ENCODE results near the gene ZNF316. TPM values are rescaled to one million over a fixed set of nuclear protein-coding genes. Genes with fewer than 3 reads are reported as not detected.
"Not testable (repeated sequence)": the region's sequence is repeated elsewhere in the genome, so short reads cannot be mapped to it uniquely, and the experiment has no call there.

ZNF316 gene
- total RNA-seq, 1 donor from 2014 or later: 10.4 TPM

DNA sequence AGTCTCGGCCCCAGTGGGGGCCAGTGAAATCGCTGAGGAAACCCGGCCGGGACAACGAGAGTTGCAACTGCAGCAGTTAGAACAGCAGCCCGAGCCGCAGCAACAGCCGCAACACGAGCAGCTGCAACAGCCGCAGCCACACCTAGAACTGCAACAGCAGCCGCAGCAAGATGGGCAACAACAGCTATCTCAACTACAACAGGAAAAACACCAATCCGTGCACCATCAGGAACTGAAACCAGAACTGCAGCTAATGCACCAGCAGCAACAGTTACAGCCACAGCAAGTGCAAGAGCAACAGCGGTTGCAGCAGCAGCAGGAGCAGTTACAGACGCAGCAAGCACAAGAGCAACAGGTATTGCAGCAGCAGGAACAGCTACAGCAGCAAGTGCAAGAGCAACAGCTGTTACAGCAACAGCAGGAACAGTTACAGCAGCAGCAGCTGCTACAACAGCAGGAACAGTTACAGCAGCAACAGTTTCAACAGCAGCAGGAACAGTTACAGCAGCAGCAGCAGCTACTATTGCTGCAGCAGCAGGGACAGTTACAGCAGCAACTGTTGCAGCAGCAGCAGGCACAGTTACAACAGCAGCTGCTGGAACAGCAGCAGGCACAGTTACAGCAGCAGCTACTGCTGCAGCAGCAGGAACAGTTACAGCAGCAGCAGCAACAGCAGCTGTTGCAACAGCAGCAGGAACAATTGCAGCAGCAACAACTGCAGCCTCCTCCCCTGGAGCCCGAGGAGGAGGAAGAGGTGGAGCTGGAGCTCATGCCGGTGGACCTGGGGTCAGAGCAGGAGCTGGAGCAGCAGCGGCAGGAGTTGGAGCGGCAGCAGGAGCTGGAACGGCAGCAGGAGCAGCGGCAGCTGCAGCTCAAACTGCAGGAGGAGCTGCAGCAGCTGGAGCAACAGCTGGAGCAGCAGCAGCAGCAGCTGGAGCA, 15.7 kb upstream of the ZNF316 start:
- ATAC-seq: no peak

- ATAC-seq: no peak
Observed at GRCh38 chr7:6622134-6622710, 14.9 kb upstream of the ZNF316 start.

- no peak for ATAC-seq
Observed at GRCh38 chr7:6623589-6624245, 13.4 kb upstream of the ZNF316 start.

GRCh38 chr7:6624246-6624611, 12.9 kb upstream of the ZNF316 start:
- no peak for ATAC-seq

DNA sequence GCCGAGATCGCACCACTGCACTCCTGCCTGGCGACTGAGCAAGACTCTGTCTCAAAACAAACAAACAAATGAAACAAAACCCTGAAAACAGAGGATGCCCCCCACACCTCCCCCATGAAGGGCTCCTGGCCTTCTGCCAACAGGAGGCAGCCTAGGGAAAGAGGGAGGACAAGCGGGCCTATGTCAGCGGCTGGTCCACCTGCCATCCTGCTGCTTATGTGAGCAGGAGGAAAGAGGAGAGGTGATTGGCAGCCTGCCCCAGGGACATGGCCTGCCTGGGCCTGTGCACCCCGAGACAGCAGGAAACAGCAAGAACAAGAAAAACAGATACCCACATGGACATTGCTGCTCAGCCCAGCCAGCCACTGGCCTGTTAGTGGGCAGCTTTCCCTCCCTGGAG, 9.1 kb upstream of the ZNF316 start:
- ATAC-seq: peak; percentile 89

- peak; percentile 45 for ATAC-seq
Observed at GRCh38 chr7:6630007-6630849, 6.9 kb upstream of the ZNF316 start.

DNA sequence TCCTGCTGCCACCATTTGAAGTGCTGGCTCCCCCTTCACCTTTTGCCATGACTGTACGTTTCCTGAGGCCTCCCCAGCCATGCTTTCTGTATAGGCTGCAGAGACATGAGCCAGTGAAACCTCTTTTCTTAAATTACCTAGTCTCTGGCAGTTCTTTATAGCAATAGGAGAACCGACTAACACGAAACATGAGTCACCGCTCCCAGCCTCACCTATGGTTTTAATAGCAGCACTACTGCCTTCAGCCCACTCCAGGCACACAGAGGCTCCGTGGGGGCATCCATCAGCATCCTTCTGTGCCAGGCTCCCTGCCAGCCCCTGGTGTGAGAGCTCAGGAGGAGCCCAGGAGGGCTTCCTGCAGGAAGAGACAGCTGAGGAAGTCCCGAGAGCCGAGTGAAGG, 5.5 kb upstream of the ZNF316 start:
- peak; percentile 37 for ATAC-seq

DNA sequence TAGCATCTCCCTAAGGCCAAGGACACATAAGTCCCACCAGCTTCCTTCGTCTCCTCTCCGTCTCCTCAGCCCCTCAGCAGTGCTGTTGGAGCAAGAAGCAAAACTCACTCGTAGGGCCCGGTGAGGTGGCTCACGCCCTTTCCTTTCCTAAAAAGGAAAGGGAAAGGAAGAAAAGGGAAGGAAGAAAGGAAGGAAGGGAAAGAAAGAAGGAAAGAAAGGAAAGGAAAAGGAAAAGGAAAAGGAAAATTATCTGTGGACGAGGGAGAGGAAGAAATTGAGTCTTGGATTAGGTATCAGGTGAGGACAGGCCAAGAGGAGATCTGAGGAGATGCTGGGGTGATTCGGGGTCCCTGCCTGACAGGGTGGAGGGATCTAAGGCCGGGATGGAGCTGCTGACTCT, 3.1 kb upstream of the ZNF316 start:
- no peak for ATAC-seq

- ATAC-seq: not testable (repeated sequence)
Observed at GRCh38 chr7:6634971-6635370, 2.1 kb upstream of the ZNF316 start.

- ATAC-seq: peak; percentile 31
Observed at GRCh38 chr7:6637544-6638229, 569 bp downstream of the ZNF316 start.

- ATAC-seq: no peak
Observed at GRCh38 chr7:6639032-6639431, 1.9 kb downstream of the ZNF316 start.

DNA sequence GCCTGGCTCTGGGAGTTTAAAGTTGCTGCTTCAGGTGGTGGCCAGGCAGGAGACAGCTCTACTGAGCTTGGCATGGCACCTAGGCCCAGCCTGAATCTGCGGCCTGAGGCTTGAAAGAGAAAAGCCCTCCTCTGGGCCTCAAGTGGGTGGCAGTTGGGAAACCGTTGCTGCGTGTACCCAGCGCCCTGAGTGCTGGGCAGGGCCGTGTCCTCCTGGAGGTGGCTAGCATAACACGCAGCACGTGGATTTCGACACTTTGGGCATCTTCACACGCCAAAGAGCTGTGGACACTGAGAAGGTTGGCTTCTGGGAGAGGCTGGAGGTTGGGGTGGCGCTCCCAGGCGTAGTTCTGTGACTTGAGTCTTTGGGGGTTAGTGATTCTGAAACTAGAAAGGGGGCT, 2.5 kb downstream of the ZNF316 start:
- ATAC-seq: no peak

DNA sequence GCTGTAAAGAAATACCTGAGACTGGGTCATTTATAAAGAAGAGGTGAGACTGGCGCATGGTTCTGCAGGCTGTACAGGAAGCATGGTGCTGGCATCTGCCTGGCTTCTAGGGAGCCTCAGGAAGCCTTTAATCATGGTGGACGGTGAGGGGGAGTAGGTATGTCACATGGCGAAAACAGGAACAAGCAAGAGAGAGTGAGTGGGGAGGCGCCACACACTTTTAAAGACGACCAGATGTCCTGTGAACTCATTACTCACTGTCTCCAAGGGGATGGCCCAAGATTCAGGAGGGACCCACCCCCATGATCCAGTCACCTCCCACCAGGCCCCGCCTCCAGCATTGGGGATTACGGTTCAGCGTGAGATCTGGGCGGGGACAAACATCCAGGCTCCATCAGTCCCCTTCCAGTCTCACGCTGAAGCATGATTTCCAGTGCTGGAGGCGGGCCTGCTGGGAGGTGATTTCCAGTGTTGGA, 3.2 kb downstream of the ZNF316 start:
- ATAC-seq: peak; percentile 33

DNA sequence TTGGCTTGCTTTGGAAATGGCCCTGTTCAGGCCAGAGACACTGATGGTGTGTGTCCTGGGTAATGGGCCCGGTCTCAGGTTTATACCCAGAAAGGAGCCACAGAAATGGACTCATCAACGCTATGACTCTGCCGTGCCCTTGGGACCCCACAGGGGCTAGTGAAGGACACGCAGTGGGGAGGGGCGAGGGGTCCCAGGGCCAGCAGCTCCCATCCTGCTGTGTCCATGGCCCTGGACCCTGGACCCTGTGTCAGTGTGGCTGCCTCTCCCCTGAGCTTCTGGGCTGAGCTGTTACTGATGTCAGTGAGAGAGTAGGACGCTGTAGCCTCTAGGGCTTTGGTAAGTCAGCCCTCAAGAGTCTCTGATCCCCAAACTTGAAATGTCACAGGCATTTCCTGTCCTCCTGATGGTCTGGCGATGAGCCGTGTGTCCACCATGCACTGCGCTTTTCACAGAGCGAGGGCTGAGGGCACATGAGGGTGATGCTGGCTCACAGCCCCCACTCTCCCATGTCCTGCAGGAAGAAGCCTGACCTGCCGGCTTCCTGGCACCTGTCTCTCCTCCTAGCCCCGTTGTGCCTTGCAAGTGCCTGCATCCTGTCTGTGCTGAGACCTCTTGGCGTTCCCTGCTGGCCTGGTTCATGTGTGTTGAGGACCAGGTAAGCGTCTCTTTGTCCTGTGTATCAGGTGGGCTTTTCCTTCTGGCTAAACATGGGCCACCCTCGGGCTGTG, 4.4 kb downstream of the ZNF316 start:
- ATAC-seq: no peak

DNA sequence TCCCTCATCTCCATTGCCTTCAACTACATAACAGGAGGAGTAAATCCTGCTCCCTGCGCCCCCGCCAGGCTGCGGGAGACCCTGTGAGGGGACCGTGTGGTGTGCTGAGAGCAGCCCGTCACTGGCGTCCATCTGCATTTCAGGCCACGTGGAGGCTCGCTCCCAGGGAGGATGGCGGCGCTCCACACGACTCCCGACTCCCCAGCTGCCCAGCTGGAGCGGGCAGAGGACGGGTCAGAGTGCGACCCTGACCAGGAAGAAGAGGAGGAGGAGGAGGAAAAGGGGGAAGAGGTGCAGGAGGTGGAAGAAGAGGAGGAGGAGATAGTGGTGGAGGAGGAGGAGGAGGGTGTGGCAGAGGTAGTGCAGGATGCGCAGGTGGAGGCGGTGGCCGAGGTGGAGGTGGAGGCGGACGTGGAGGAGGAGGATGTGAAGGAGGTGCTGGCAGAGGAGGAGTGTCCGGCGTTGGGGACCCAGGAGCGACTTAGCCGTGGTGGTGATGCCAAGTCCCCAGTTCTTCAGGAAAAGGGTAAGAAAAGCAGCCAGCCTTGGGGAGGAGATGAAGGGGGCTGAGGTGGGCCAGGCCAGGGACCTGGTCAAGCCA, 5.2 kb downstream of the ZNF316 start:
- no peak for ATAC-seq

GRCh38 chr7:6642861-6643640, 5.9 kb downstream of the ZNF316 start:
- ATAC-seq: no peak

DNA sequence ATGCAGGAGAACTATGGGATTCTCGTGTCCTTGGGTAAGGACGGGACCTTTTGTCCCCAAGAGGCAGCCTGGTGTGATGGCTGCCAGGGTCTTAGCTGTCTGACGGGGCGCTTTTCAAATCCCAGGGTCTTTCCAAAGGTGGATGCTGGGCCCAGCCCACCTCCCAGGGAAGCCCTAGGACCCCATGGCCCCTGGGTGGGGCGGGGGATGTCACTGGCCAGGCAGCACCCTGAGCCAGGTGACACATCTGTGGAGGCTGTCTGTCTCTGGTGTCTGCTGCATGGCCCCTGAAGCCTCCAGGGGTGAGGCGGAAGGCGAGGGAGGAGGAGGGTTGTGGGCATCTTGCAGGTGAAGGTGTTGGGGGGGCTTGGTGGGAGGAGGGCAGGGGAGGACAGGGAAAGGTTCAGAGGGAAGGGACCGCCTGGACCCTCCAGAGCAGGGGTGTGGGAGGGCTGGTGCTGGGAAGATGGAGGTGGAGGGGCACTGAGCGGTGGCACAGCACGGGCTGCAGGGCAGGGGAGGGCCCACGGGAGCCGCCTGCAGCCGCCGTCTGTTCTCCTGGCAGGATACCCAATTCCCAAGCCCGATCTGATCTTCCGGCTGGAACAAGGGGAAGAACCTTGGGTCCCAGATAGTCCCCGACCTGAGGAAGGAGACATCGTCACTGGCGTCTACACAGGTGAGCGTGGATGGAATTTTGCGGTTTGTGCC, 7.0 kb downstream of the ZNF316 start:
- ATAC-seq: no peak

DNA sequence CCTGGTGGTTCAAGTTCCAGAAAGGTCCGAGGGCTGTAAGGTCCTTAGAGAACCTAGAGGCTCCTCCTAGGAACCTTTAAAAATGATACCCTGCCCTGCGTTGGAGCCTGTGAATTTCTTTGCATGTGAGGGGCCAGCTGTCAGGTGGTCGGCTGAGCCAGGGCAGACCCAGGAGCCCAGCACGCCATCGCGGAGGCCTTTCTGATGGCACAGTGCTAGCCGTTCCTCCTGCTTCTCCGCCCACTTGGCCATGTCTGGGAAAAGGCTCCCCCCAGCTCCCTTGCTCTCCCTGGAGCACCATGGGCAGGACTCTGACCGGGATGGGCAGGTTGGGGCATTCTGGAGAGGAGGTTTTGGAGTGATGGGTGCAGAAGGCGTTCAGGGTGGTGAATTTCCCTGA, 7.6 kb downstream of the ZNF316 start:
- ATAC-seq: no peak

DNA sequence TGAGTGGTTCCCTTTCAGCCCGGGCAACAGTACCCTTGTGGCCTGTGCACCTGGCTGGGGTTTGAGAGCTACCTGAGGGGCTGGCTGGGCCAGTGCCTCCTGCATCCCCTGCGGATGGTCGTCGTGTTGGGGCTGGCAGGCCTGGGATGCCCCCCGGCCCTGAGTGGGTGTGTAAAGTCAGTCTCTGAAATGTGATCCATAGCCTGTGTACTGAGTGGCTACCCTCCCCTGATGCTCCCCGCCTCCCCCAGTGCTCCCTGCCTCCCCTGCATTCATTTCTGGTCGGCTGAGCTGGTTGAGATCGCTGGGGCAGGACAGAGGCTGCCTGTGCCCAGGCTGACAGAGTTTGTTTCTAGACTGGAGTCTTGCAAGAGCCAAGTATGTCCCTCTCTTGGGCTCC, 9.3 kb downstream of the ZNF316 start:
- no peak for ATAC-seq
